GM21737 (cell line): ENCODE data around the gene TSPAN7.

Source experiments
- ATAC-seq: cut with Tn5 transposase; IDR thresholded peaks from one replicate; pipeline ENCODE4 v1.9.1; 2021; ENCODE audit warnings: mild to moderate bottlenecking, moderate library complexity; ENCODE audit not compliant: unreplicated experiment

The TSPAN7 gene

DNA sequence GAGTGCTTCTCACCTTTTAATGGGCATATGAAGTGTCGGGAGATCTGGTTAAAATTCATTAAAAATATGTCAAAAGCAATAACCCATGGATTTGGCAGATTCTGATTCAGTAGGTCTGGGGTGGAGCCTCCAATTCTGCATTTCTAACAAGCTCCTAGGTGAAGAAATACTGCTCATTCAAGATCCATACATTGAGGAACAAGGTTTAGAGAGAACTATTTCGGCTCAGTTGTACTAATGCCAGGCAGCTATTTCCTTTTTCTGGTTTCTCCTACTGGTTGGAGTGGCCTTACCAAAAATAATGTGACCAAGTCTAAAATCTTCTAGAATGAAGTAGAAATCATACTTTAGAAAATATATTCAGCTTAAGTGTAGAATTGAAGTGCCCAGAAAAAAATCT, 117.5 kb downstream of the TSPAN7 start:
- no peak for ATAC-seq

DNA sequence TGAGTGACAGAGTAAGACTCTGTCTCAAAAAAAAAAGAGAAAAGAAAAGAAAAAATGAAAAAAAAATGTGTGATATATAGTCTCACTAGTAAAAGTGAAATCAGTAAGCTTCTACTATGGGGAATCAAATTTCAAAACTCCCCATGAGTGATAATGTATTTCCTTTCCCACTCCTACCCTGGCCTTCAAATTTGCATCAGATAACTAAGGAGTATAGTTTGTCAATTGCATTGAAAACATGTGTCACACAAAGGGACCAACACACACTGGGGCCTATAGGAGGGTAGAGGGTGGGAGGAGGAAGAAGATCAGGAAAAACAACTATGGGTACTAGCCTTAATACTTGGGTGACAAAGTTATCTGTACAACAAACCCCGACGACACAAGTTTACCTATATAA, 118.4 kb downstream of the TSPAN7 start:
- no peak for ATAC-seq

DNA sequence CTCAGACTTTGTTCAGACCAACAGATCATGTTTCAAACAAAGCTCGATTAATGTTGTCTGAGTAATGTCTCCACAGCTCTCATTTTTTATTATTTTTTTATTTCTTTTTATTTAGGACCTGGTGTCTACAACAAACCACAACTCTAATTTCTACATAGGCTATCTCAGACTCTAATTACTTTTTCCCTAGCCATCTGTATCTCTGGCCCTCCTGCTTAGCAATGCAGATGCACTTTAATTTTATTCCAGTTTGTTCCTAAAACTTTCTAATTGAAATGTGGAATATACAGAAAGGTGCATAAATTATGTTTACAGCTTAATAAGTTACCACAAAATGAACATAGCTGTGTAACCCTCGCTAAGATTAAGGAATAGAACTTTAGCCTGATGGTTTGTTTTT, 120.8 kb downstream of the TSPAN7 start:
- no peak for ATAC-seq

DNA sequence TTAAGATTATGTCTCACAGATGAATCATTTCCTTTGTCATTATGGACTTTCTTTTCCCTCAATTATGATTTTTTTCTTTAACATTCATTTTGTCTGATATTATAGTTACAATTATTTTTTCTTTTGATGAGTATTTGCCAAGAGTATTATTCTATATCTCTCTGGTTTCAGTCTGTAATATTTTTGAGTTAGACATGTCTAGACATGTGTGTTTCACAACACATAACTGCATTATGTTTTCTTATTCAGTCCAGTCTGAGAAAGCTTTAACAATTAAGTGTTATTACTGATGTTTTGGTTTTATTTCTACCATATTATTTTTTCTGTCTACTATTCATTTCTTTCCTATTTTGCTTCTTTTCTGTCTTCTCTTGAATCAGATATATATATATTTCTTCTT, 131.6 kb downstream of the TSPAN7 start:
- no peak for ATAC-seq

DNA sequence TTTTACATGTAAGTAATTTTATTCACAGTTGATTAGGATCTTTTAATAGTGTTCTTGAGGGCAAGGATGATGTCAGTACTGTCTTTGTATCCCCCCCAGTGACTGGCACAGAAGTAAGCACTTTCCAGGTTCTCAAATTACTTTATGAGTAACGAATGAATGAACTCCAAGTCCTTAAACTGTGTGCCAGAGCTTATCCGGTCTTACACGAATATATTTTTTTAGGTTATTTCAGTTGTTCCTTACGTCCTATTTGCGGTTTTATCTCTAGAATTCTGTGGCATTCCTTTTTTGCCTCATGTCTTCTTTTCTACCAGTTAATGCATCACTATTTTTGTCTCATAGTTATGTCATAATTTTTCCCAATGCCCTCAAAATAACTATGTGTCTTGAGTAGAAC, 133.1 kb downstream of the TSPAN7 start:
- no peak for ATAC-seq

DNA sequence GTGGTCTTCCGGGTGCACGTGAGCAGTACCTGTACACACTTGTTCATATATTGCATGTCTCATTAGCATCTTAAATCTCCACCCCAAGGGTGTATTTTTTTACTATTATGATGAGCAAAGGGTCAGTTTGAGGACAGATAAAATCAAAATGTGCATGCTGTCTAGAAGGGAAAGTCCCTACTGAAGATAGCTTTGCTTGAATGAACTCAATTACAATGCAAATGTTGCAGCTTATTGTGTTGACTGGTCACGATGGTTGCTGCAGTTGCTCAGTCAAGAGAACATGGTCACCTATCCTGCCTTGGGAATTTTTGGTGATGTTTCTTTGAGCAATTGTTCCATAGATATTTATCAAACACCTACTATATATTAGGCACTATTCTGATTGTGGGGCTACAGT, 136.1 kb downstream of the TSPAN7 start:
- no peak for ATAC-seq

DNA sequence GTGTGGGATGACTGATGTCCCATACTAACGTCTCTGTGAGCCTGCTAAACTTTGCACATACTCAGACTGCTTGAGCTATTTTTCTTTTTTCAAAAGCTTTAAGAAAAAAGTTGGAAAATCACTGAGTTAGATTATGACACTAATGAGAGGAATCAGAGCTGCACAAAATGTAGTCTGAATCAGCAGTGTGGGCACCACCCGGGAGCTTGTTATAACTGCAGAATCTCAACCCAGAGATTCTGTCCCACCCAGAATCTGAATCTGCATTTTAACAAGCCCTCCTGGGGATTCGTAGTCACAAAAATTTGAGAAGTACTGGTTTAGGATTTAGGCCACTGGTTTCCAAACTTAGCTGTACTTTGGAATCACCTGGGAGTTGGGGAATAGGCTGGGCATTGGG, 137.8 kb downstream of the TSPAN7 start:
- no peak for ATAC-seq

DNA sequence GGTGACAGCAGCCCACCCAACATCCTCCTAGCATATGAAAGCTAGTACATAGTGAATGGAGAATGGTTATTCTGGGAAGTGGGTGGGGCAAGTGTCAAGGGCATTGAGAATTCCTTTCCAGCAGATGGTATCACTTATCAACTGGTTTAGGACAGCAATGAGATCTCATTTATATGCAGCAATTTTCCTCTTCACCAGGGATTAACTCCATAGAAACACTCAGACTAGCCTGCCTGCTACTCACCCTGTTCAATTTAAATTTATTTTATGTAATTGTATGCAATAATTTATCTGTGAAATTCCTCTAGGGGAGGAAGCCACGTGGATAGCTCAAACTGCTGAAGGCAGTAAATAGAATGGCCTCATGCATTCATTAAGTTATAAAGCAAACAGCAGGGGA, 138.4 kb downstream of the TSPAN7 start:
- no peak for ATAC-seq

DNA sequence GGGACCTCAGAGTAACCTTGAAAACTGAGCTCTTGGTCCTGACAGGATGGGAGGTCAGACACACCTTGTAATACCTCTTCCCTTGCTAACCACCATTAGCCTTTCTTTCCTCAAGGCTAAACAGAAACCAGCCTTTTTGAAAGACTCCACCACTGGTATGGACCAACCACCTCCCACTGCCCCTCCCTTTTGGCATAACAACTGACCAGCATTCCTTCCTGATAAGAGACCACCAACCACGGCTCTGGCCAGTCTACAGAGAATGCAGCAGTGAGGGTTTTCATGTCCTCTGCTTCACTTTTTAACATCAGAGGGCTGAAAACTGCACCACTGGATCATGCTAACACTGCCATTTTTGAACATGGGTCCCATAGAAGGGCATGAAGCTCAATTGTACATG, 139.7 kb downstream of the TSPAN7 start:
- ATAC-seq = no peak

DNA sequence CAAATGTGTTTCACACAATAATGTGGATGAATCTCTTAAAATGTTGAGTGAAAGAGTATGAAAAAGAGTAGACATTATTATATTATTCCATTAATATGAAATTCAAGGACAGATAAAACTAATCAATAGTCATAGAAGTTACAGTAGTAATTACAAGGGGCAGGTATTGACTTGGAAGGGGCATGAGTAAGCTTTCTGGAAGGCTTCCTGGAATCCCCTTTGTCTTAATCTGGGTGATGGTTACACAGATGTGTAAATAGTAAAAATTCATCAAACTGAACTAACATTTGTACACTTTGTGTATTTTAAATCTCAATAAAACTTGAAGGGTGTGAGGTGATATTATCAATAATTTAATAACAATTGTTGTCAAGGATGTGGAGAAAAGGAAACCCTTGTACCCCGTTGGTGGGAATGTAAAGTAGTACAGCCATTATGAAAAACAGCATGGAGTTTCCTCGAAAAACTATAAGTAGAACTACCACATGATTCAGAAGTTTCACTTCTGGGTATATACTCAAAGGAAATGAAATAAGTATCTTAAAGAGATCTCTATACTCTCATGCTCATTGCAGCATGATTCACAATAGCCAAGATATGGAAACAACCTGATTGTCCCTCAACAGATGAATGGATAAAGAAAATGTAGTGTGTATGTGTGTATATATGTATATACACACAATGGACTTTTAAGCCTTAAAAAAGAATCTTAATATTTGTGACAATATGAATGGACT, 143.0 kb downstream of the TSPAN7 start:
- ATAC-seq = no peak

DNA sequence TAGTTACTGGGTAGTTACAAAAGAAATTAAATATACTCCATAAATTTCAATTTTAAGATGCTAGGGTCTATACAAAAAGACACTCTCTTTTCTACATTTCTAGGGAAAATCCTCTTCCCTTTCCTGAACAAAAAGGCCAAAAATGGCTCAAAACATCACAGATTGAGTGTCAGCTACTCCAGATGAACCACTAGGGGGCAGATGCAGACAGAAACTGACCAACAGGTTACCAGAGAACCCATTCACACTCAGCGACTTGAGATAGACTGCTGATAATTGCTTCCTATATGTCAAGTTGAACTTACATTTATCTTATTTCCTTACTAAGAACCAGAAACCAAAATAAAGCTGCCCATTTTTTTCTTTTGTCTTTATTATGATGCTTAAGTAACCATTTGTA, 156.5 kb downstream of the TSPAN7 start:
- no peak for ATAC-seq

DNA sequence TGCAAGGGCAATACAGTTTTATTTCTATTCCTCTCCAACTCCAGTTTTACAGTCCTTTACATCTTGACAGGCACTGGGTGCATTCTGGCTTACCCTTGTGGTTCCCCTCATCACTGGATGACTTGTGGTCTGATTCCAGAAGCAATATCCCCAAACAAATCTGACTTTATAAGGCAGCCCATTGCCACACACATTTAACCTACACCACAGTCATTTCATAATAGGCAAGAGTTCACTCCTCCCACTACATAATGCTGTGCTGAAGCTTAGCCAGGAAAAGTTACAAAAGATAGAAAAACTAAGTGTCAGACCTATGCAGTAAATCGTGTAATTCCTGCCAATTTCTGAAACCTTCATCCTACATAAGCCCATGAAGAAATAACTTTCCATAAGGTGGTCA, 157.0 kb downstream of the TSPAN7 start:
- ATAC-seq = no peak

DNA sequence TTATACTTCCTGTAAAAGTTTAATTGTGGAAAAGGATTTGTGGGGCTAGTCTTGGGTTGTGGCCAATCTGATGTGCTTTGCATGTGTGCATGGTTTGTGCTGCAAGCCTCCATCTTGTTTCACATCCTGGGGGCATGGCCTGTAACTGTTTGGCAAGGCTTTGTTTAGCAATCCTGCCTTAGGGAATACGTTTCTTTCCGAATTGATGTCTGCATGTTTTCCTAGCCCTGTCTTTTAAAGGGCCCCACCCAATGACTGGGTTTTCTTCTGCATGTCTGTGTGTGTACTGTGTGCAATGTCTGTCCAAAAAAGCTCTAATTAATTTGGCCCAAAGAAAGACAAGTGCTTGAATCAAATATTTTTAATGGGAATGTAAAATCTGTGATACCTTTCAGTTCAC, 165.3 kb downstream of the TSPAN7 start:
- no peak for ATAC-seq

DNA sequence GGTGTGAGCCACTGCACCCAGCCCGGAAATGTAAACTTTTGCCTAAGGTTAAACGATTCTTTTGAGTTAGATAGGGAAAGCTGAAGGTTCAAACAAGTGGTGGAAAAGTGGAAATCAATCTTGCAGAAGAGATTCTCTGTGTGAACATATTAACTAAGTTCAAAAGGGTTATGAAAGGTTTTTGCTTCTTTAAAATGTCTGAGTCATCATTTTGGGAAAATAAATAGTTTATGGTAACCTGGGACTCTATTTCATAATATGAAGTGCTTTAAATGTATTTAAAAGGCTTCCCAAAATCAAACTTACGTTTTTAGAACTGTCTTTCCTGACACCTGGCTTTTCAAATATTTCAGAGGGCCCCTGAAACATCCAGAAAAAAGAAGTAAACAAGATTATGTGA, 166.3 kb downstream of the TSPAN7 start:
- ATAC-seq = no peak

DNA sequence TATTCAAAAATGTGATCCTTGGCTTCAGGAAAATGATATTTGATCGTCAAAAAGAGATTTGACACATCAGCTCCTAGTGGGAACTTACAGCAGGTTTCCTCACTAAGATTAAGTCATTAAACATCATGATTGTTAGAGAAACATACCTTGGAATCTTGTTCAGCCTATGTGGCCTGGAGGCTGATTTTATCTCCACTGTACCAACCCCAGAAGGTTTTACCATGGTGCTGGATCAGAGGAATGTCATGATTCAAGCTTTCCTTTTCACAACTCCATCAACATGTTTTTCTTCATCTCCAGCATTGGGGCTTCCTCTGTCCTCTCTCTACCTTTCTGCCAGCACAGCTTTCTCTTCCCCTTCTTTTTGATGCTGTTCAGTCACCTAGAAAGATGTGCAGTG, 171.5 kb downstream of the TSPAN7 start:
- ATAC-seq = no peak
